ENCODE results near the gene LPP.

DNA sequence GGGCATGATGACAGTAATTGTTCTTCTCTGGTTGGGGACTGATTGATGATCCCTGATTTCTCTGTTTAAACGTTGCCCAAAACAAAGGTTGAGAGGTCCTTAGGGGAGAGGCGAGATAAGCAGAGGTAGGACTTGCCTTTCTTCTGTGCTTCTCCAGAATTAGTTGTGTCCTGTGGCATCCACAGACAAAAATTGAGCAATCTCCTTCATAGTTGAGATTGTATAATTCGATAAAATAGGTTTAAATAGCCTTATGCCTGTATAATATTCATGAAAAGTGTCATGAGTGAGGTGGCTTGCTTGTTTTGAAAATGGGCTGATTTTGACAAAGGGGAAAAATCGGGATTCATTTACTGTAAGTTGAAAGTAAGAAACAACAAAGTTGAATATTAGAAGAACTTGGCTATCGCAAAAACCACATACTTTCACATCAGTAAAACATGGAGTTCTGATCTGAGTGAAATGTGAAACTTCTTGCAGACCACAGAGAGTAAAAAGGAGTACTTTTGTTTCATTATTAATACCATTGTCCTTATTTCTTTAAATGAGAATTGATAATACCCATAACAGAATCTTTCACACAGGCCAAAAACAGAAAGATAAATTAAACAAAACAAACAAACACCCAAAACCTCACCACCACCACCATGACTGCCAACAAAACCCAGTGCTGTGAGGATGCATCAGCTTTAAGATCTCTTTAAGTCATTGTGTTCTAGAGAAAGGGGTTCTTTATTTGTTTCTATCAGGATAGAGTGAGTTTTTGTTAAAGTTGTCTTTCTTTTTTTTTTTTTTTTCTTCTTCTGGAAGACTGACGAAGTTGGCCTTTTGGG lies 155.7 kb downstream of the LPP start:
- TF ChIP-seq EZH2 (IDR thresholded peaks at IDR 0.05; ENCODE audit: low read length, unreplicated experiment) (no peak), EZH2phosphoT487 (IDR thresholded peaks at IDR 0.05; ENCODE audit: borderline replicate concordance, low read length) (no peak)
- TF ChIP-seq, protein P1, sequence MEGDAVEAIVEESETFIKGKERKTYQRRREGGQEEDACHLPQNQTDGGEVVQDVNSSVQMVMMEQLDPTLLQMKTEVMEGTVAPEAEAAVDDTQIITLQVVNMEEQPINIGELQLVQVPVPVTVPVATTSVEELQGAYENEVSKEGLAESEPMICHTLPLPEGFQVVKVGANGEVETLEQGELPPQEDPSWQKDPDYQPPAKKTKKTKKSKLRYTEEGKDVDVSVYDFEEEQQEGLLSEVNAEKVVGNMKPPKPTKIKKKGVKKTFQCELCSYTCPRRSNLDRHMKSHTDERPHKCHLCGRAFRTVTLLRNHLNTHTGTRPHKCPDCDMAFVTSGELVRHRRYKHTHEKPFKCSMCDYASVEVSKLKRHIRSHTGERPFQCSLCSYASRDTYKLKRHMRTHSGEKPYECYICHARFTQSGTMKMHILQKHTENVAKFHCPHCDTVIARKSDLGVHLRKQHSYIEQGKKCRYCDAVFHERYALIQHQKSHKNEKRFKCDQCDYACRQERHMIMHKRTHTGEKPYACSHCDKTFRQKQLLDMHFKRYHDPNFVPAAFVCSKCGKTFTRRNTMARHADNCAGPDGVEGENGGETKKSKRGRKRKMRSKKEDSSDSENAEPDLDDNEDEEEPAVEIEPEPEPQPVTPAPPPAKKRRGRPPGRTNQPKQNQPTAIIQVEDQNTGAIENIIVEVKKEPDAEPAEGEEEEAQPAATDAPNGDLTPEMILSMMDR (conservative IDR thresholded peaks at IDR 0.05; ENCODE audit: low read depth, low read length) = no peak

Measured in PC-3 (cell line).